GM18870 (cell line): ENCODE measurements around the gene RAD51B.

Experiments used
- ATAC-seq: cut with Tn5 transposase; IDR thresholded peaks from one replicate; pipeline ENCODE4 v1.9.1; 2021; ENCODE audit warnings: moderate library complexity; ENCODE audit not compliant: unreplicated experiment

RAD51B gene

DNA sequence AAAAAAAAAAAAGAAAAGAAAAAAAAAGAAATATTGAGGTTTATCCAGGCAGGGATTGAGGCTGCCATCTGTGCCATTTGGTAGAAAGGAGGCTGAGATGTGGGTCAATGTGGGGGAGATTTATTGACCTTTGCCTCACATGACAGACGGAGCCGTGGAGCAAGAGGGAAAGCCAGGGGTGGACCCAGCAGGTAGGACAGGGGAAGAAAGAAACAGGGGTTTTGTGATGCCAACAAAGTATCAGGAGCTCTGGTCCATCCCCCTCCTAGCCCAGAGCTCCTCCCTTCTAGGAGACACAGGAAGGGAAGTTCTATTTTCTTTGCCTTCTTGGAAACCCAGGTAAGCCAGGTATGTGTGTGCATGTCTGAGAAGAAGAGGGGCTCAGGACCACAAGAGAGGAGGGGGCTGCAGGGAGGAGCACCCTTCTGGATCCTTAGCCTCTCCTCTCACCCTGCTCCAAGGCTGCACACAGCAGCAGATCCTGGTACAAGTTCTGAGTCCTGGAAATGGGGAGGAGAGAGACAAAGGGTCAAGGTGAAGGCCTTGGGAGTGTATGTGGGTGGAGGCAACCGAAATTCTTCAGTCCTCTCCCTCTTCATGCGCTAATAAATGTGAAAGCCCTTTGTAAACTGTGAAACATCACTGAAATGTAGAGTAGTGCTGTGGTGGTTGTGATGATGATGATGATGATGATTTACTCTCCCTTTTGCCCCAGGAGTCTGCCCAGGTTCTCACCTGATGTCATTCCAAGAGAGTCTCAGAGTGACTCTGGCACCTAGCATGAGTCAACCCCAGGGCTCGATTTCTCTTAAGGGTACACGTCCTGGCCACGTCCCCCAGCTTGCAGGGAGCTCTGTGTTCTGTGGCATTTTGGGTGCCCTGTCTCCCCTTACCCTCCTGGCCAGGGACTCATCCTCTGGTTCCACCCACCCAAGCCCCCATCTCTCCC, 947.0 kb downstream of the RAD51B start:
- ATAC-seq = no peak

- ATAC-seq = no peak
Measured at GRCh38 chr14:68767248-68767645, 947.7 kb downstream of the RAD51B start.

GRCh38 chr14:68768316-68768715, 948.7 kb downstream of the RAD51B start:
- no peak for ATAC-seq

- ATAC-seq = no peak
Measured at GRCh38 chr14:68770051-68770450, 950.5 kb downstream of the RAD51B start.

GRCh38 chr14:68770553-68771286, 951.1 kb downstream of the RAD51B start:
- no peak for ATAC-seq

DNA sequence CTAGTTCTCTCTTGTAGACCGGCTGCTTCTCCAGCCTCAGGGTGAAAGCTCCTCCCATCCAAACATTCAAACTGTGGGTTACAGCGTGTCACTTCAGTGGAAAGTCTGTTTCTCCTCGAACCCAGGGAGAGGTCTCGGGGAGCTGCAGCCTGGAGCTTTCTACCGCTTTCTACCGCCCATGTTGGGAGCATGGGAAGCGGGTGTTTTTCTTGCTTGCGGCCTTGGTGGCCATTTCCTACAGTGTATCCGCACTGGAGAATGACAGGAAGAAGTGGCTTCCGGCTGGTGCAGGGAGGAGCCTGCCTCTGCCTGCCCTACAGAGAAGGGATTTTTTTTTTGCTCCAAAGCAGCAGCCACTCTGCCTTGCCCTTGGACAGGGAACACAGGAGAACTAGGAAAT, 952.1 kb downstream of the RAD51B start:
- no peak for ATAC-seq

- no peak for ATAC-seq
Measured at GRCh38 chr14:68772761-68773381, 953.3 kb downstream of the RAD51B start.

DNA sequence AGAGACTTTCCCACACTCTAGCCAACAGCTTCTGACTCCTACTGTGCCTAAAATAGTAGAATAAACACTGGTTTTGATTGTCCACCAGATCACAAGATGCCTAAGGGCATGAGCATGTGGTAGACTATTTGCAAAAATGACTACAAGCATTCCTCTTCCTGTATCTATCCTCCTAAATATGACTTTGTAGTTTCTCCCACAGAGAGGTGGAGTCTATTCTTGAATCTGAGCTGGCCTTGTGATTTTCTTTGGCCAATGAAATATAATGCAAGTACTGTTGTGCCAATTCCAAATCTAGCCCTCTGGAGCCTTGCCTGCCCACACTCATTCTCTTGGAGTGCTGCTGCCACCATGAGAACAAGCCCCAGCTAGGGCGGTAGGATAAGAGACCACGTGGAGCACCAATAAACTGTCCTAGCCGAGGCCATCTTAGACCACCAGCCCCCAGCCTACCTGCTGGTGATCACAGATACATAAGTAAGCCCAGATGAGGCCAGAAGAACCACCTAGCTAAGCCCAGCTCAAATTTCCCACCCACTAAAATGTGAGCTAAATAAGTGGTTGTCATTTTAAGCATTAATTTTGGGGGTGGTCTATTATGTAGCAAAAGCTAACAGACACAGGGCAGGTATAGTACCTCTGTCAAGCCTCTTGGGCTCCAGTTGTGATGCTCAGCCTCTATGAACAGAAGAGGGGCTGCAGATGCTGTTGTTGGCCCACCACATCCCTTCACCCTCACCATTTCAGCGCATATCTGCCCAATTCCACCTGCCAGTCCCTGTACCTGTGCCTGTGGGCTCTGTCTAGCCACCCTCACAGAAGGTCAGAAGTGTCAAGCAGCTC, 955.4 kb downstream of the RAD51B start:
- no peak for ATAC-seq

GRCh38 chr14:68775614-68776126, 956.1 kb downstream of the RAD51B start:
- no peak for ATAC-seq

- ATAC-seq = no peak
Measured at GRCh38 chr14:68777644-68778043, 958.1 kb downstream of the RAD51B start.
